Measurements from ENCODE around the gene CNTN1. TPM values are rescaled to one million over a fixed set of nuclear protein-coding genes. Genes with fewer than 3 reads are reported as not detected.

CNTN1 gene
- total and polyA plus RNA-seq, 2 of the 13 experiments (the other 11 are each of a cell fraction or from before 2014, with no cell fraction given): 0.01 to 0.07 TPM

GRCh38 chr12:40957417-40957816 lies 265.2 kb downstream of the CNTN1 start:
- no peak overlapping the region for H3K9ac ChIP-seq (ENCODE audit: insufficient read depth, low read depth, low read length)
- ChIA-PET POLR2A (no interaction called here), CTCF (ENCODE audit: low intra/inter-chr PET ratio, low total read pairs) (no interaction called here)
- H3K27me3 ChIP-seq (ENCODE audit: control insufficient read depth in 1 of 2, insufficient read depth in 2 of 2, low read length in 2 of 2): no peaks in the 10 kb centered on the region
- no peak for FAIRE-seq
- H2AFZ ChIP-seq (ENCODE audit: low read length): no peak overlapping the region
- no peak for ATAC-seq
- in situ Hi-C loops (cut with HindIII; ENCODE audit: extremely low pct_ligation_motif_present, low pct_unique_long_range_greater_than_20kb) (no loop called here), intact Hi-C loops (cut with micrococcal nuclease; ENCODE audit: unreplicated experiment) (no loop called here)
- no peak for TF ChIP-seq HDAC6 (IDR thresholded peaks at IDR 0.05; ENCODE audit: low read depth, low read length)
- no peak for TF ChIP-seq GATAD2A (CRISPR knock-in tag; IDR thresholded peaks at IDR 0.05)
- no peaks in the 10 kb centered on the region for H4K20me1 ChIP-seq (ENCODE audit: insufficient read depth, low read length)
- no peaks in the 10 kb centered on the region for H3K36me3 ChIP-seq (replicated peaks in 1 of 2; ENCODE audit: control insufficient read depth in 1 of 2, insufficient read depth in 2 of 2, low read length in 2 of 2)
- H3K79me2 ChIP-seq (ENCODE audit: insufficient read depth, low read length): no peaks in the 10 kb centered on the region
- WGBS (ENCODE audit: low lambda C conversion rate): 0% methylated on average over 1 of the region's 1 CpG
- no peaks in the 10 kb centered on the region for H3K4me1 ChIP-seq (ENCODE audit: insufficient read depth, low read length)
- H3K4me2 ChIP-seq (ENCODE audit: low read depth, low read length): no peak overlapping the region
- no TSS peak for BruUV-seq (replicated peaks)
- H3K9me3 ChIP-seq (ENCODE audit: low read length): no peaks in the 10 kb centered on the region
- no peak for DNase-seq (ENCODE audit: low spot score)
- no peak overlapping the region for H3K27ac ChIP-seq (ENCODE audit: extremely low read length, insufficient read depth, low read length)
- no peak overlapping the region for H3K4me3 ChIP-seq (replicated peaks in 1 of 3; ENCODE audit: insufficient read depth in 1 of 3, low read depth in 2 of 3, low read length in 3 of 3)

DNA sequence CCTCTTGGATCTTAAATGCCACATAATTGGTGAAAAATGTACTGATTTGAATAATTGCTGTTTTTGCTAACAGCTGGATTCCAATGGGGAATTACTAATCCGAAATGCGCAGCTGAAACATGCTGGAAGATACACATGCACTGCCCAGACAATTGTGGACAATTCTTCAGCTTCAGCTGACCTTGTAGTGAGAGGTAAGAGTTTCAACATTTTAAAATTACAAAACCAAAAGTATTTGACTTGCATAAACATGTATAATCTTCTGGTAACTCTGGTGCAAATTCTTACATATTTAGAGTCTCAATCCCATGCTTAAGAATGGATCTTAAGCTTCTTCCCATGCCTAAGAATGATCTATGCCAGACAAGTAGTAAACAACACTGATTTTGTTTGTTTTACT lies 266.8 kb downstream of the CNTN1 start:
- CTCF ChIA-PET (ENCODE audit: low intra/inter-chr PET ratio, low total read pairs): no interaction called here
- Histone ChIP-seq H3K27me3 (ENCODE audit: control insufficient read depth in 1 of 2, insufficient read depth in 2 of 2, low read length in 2 of 2) (no peaks in the 10 kb centered on the region), H3K79me2 (ENCODE audit: insufficient read depth, low read length) (no peaks in the 10 kb centered on the region), H3K9me3 (ENCODE audit: low read length) (no peaks in the 10 kb centered on the region), H4K20me1 (ENCODE audit: insufficient read depth, low read length) (no peaks in the 10 kb centered on the region), H3K4me2 (ENCODE audit: low read depth, low read length) (no peak overlapping the region), H3K4me3 (replicated peaks in 1 of 3; ENCODE audit: insufficient read depth in 1 of 3, low read depth in 2 of 3, low read length in 3 of 3) (no peak overlapping the region), H3K9ac (ENCODE audit: insufficient read depth, low read depth, low read length) (no peak overlapping the region), H3K36me3 (replicated peaks in 1 of 2; ENCODE audit: control insufficient read depth in 1 of 2, insufficient read depth in 2 of 2, low read length in 2 of 2) (no peaks in the 10 kb centered on the region), H3K27ac (ENCODE audit: extremely low read length, insufficient read depth, low read length) (no peak overlapping the region), H3K4me1 (ENCODE audit: insufficient read depth, low read length) (no peaks in the 10 kb centered on the region), H2AFZ (ENCODE audit: low read length) (no peak overlapping the region)
- FAIRE-seq: no peak
- intact Hi-C loops (cut with micrococcal nuclease; ENCODE audit: unreplicated experiment) (no loop called here), in situ Hi-C loops (cut with HindIII; ENCODE audit: extremely low pct_ligation_motif_present, low pct_unique_long_range_greater_than_20kb) (no loop called here)
- no TSS peak for BruUV-seq (replicated peaks)
- ATAC-seq: no peak
- POLR2A ChIA-PET: no interaction called here
- DNase-seq (ENCODE audit: low spot score): no peak
- WGBS (ENCODE audit: low lambda C conversion rate): 0% methylated on average over 2 of the region's 2 CpGs
- TF ChIP-seq SOX5 (CRISPR knock-in tag; IDR thresholded peaks at IDR 0.05; ENCODE audit: borderline replicate concordance) (no peak), ZBTB14 (CRISPR knock-in tag; IDR thresholded peaks at IDR 0.05) (no peak), ZNF296 (CRISPR knock-in tag; conservative IDR thresholded peaks at IDR 0.05) (no peak), HNRNPK (IDR thresholded peaks at IDR 0.05; ENCODE audit: low read depth, low read length, poor library complexity, severe bottlenecking) (no peak), STAT5B (CRISPR knock-in tag; IDR thresholded peaks at IDR 0.05) (no peak), ZFY (CRISPR knock-in tag; IDR thresholded peaks at IDR 0.05) (no peak), HNF1B (CRISPR knock-in tag; IDR thresholded peaks at IDR 0.05) (no peak), POLR2AphosphoS2 (IDR thresholded peaks at IDR 0.05; ENCODE audit: low read depth, low read length) (no peak), PITX1 (CRISPR knock-in tag; IDR thresholded peaks at IDR 0.05) (no peak), CHD4 (IDR thresholded peaks at IDR 0.05; ENCODE audit: borderline replicate concordance, low read length) (no peak)
- TF ChIP-seq, protein P1, sequence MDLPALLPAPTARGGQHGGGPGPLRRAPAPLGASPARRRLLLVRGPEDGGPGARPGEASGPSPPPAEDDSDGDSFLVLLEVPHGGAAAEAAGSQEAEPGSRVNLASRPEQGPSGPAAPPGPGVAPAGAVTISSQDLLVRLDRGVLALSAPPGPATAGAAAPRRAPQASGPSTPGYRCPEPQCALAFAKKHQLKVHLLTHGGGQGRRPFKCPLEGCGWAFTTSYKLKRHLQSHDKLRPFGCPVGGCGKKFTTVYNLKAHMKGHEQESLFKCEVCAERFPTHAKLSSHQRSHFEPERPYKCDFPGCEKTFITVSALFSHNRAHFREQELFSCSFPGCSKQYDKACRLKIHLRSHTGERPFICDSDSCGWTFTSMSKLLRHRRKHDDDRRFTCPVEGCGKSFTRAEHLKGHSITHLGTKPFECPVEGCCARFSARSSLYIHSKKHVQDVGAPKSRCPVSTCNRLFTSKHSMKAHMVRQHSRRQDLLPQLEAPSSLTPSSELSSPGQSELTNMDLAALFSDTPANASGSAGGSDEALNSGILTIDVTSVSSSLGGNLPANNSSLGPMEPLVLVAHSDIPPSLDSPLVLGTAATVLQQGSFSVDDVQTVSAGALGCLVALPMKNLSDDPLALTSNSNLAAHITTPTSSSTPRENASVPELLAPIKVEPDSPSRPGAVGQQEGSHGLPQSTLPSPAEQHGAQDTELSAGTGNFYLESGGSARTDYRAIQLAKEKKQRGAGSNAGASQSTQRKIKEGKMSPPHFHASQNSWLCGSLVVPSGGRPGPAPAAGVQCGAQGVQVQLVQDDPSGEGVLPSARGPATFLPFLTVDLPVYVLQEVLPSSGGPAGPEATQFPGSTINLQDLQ (CRISPR knock-in tag; IDR thresholded peaks at IDR 0.05): no peak

All from HepG2 (cell line).